ENCODE data around the gene ATF7. TPM values are rescaled to one million over a fixed set of nuclear protein-coding genes. Genes with fewer than 3 reads are reported as not detected.

Gene ATF7
- total RNA-seq, 5 donors from 2014 or later (not counting 1 experiment from before 2014, with no cell fraction given): 18.9 to 29.6 (median 27.1) TPM

GRCh38 chr12:53589915-53590314, 36.3 kb downstream of the ATF7 start:
- Mint-ChIP-seq H3K4me3 (no peak overlapping the region), H3K27me3 (no peaks in the 10 kb centered on the region), H3K9me3 (no peaks in the 10 kb centered on the region), H3K36me3 (peaks cover 8% of the 10 kb centered on the region), H3K4me1 (peaks cover 29 to 40% (median 36%) of the 10 kb centered on the region in 3 donors), H3K27ac (no peak overlapping the region)
- H3K27ac ChIP-seq (ENCODE audit: low read length): no peak overlapping the region
- 100% methylated on average over 1 of the region's 4 CpGs for WGBS (ENCODE audit: insufficient coverage)
- peaks cover 0 to 8% of the 10 kb centered on the region in 2 experiments for H3K4me1 ChIP-seq (ENCODE audit: control insufficient read depth in 1 of 2, extremely low read depth in 1 of 2, insufficient read depth in 2 of 2, low read length in 2 of 2)
- CTCF ChIA-PET: no interaction called here
- DNase-seq (no peak), ATAC-seq (replicated peaks in 1 of 4) (no peak)
- H3K36me3 ChIP-seq (ENCODE audit: control insufficient read depth in 2 of 2, extremely low read depth in 1 of 2, insufficient read depth in 1 of 2, low read length in 1 of 2): peaks cover 0 to 5% of the 10 kb centered on the region in 2 donors
- H3K27me3 ChIP-seq (replicated peaks in 1 of 2; ENCODE audit: control insufficient read depth in 2 of 2, extremely low read depth in 1 of 2, insufficient read depth in 2 of 2, low read length in 1 of 2): no peaks in the 10 kb centered on the region
- POLR2A ChIA-PET: no interaction called here
- no peak overlapping the region for H3K4me3 ChIP-seq (ENCODE audit: control insufficient read depth in 1 of 2, extremely low read depth in 1 of 2, low read length in 1 of 2)
- no peaks in the 10 kb centered on the region for H3K9me3 ChIP-seq

GRCh38 chr12:53589423-53589822, 36.8 kb downstream of the ATF7 start:
- Histone ChIP-seq H3K4me3 (ENCODE audit: control insufficient read depth in 1 of 2, extremely low read depth in 1 of 2, low read length in 1 of 2) (no peak overlapping the region), H3K36me3 (ENCODE audit: control insufficient read depth in 2 of 2, extremely low read depth in 1 of 2, insufficient read depth in 1 of 2, low read length in 1 of 2) (peaks cover 0 to 5% of the 10 kb centered on the region in 2 donors), H3K9me3 (no peaks in the 10 kb centered on the region), H3K4me1 (ENCODE audit: control insufficient read depth in 1 of 2, extremely low read depth in 1 of 2, insufficient read depth in 2 of 2, low read length in 2 of 2) (peaks cover 0 to 8% of the 10 kb centered on the region in 2 experiments), H3K27me3 (replicated peaks in 1 of 2; ENCODE audit: control insufficient read depth in 2 of 2, extremely low read depth in 1 of 2, insufficient read depth in 2 of 2, low read length in 1 of 2) (no peaks in the 10 kb centered on the region), H3K27ac (ENCODE audit: low read length) (no peak overlapping the region)
- Mint-ChIP-seq H3K4me3 (no peak overlapping the region), H3K9me3 (no peaks in the 10 kb centered on the region), H3K27me3 (no peaks in the 10 kb centered on the region), H3K4me1 (peaks cover 29 to 40% (median 39%) of the 10 kb centered on the region in 3 donors), H3K27ac (no peak overlapping the region), H3K36me3 (peaks cover 11% of the 10 kb centered on the region)
- ChIA-PET CTCF (no interaction called here), POLR2A (interaction anchor here in 1 of 2 donors (0.6 kb wide), 1 partner anchor 16 kb away, joined by 4 read pairs; no protein-coding TSS in a partner anchor)
- DNase-seq: no peak
- no CpG with 5 or more reads among the region's 3 CpGs for WGBS (ENCODE audit: insufficient coverage)
- no peak for ATAC-seq (replicated peaks in 1 of 4)

- Histone ChIP-seq H3K4me3 (ENCODE audit: control insufficient read depth in 1 of 2, extremely low read depth in 1 of 2, low read length in 1 of 2) (no peak overlapping the region), H3K36me3 (ENCODE audit: control insufficient read depth in 2 of 2, extremely low read depth in 1 of 2, insufficient read depth in 1 of 2, low read length in 1 of 2) (peaks cover 0 to 5% of the 10 kb centered on the region in 2 donors), H3K9me3 (no peaks in the 10 kb centered on the region), H3K27me3 (replicated peaks in 1 of 2; ENCODE audit: control insufficient read depth in 2 of 2, extremely low read depth in 1 of 2, insufficient read depth in 2 of 2, low read length in 1 of 2) (no peaks in the 10 kb centered on the region), H3K27ac (ENCODE audit: low read length) (no peak overlapping the region), H3K4me1 (ENCODE audit: control insufficient read depth in 1 of 2, extremely low read depth in 1 of 2, insufficient read depth in 2 of 2, low read length in 2 of 2) (peaks cover 0 to 8% of the 10 kb centered on the region in 2 experiments)
- no peak overlapping the region for H3K4me3 Mint-ChIP-seq
- ChIA-PET CTCF (no interaction called here), POLR2A (no interaction called here)
- H3K36me3 Mint-ChIP-seq: peaks cover 12% of the 10 kb centered on the region
- peaks cover 29 to 40% (median 34%) of the 10 kb centered on the region in 3 donors for H3K4me1 Mint-ChIP-seq
- no peak for DNase-seq
- WGBS (ENCODE audit: insufficient coverage): no CpG with 5 or more reads among the region's 3 CpGs
- H3K9me3 Mint-ChIP-seq: no peaks in the 10 kb centered on the region
- H3K27ac Mint-ChIP-seq: no peak overlapping the region
- no peak for ATAC-seq (replicated peaks in 1 of 4)
- no peaks in the 10 kb centered on the region for H3K27me3 Mint-ChIP-seq
These were observed 38.1 kb downstream of the ATF7 start for GRCh38 chr12:53588123-53588522.

GRCh38 chr12:53586745-53587144, 39.4 kb downstream of the ATF7 start:
- no peak overlapping the region for H3K4me3 Mint-ChIP-seq
- ChIA-PET CTCF (no interaction called here), POLR2A (no interaction called here)
- peaks cover 24 to 32% (median 27%) of the 10 kb centered on the region in 3 donors for H3K4me1 Mint-ChIP-seq
- Histone ChIP-seq H3K36me3 (ENCODE audit: control insufficient read depth in 2 of 2, extremely low read depth in 1 of 2, insufficient read depth in 1 of 2, low read length in 1 of 2) (peaks cover 0 to 5% of the 10 kb centered on the region in 2 donors), H3K4me1 (ENCODE audit: control insufficient read depth in 1 of 2, extremely low read depth in 1 of 2, insufficient read depth in 2 of 2, low read length in 2 of 2) (peaks cover 0 to 8% of the 10 kb centered on the region in 2 experiments), H3K27ac (ENCODE audit: low read length) (no peak overlapping the region), H3K27me3 (replicated peaks in 1 of 2; ENCODE audit: control insufficient read depth in 2 of 2, extremely low read depth in 1 of 2, insufficient read depth in 2 of 2, low read length in 1 of 2) (no peaks in the 10 kb centered on the region), H3K9me3 (no peaks in the 10 kb centered on the region), H3K4me3 (ENCODE audit: control insufficient read depth in 1 of 2, extremely low read depth in 1 of 2, low read length in 1 of 2) (no peak overlapping the region)
- peaks cover 12% of the 10 kb centered on the region for H3K36me3 Mint-ChIP-seq
- no peak for DNase-seq
- 89% methylated on average over 7 of the region's 8 CpGs for WGBS (ENCODE audit: insufficient coverage)
- no peak for ATAC-seq (replicated peaks in 1 of 4)
- no peaks in the 10 kb centered on the region for H3K9me3 Mint-ChIP-seq
- H3K27ac Mint-ChIP-seq: no peak overlapping the region
- H3K27me3 Mint-ChIP-seq: no peaks in the 10 kb centered on the region

GRCh38 chr12:53585448-53586125, 40.6 kb downstream of the ATF7 start:
- no CpG with 5 or more reads among the region's 2 CpGs for WGBS (ENCODE audit: insufficient coverage)
- CTCF ChIA-PET: interaction anchor here in 1 of 2 donors (0.7 kb wide), 1 partner anchor 18 kb away, joined by 3 read pairs; no protein-coding TSS in a partner anchor
- H3K36me3 ChIP-seq (ENCODE audit: control insufficient read depth in 2 of 2, extremely low read depth in 1 of 2, insufficient read depth in 1 of 2, low read length in 1 of 2): peaks cover 0 to 5% of the 10 kb centered on the region in 2 donors
- H3K9me3 ChIP-seq: no peaks in the 10 kb centered on the region
- DNase-seq (no peak), ATAC-seq (replicated peaks in 1 of 4) (no peak)
- Mint-ChIP-seq H3K4me1 (peaks cover 16 to 21% (median 20%) of the 10 kb centered on the region in 3 donors), H3K36me3 (peaks cover 10% of the 10 kb centered on the region), H3K27me3 (no peaks in the 10 kb centered on the region), H3K4me3 (no peak overlapping the region), H3K9me3 (no peaks in the 10 kb centered on the region), H3K27ac (no peak overlapping the region)
- POLR2A ChIA-PET: no interaction called here
- peaks cover 0 to 3% of the 10 kb centered on the region in 2 experiments for H3K4me1 ChIP-seq (ENCODE audit: control insufficient read depth in 1 of 2, extremely low read depth in 1 of 2, insufficient read depth in 2 of 2, low read length in 2 of 2)
- H3K27ac ChIP-seq (ENCODE audit: low read length): no peak overlapping the region
- no peaks in the 10 kb centered on the region for H3K27me3 ChIP-seq (replicated peaks in 1 of 2; ENCODE audit: control insufficient read depth in 2 of 2, extremely low read depth in 1 of 2, insufficient read depth in 2 of 2, low read length in 1 of 2)
- H3K4me3 ChIP-seq (ENCODE audit: control insufficient read depth in 1 of 2, extremely low read depth in 1 of 2, low read length in 1 of 2): no peak overlapping the region

GRCh38 chr12:53579545-53579955, 46.6 kb downstream of the ATF7 start:
- Histone ChIP-seq H3K27ac (ENCODE audit: low read length) (no peak overlapping the region), H3K27me3 (replicated peaks in 1 of 2; ENCODE audit: control insufficient read depth in 2 of 2, extremely low read depth in 1 of 2, insufficient read depth in 2 of 2, low read length in 1 of 2) (no peaks in the 10 kb centered on the region), H3K4me3 (ENCODE audit: control insufficient read depth in 1 of 2, extremely low read depth in 1 of 2, low read length in 1 of 2) (no peak overlapping the region), H3K9me3 (no peaks in the 10 kb centered on the region), H3K36me3 (ENCODE audit: control insufficient read depth in 2 of 2, extremely low read depth in 1 of 2, insufficient read depth in 1 of 2, low read length in 1 of 2) (peaks cover 0 to 3% of the 10 kb centered on the region in 2 donors), H3K4me1 (ENCODE audit: control insufficient read depth in 1 of 2, extremely low read depth in 1 of 2, insufficient read depth in 2 of 2, low read length in 2 of 2) (no peaks in the 10 kb centered on the region)
- no peak for ATAC-seq (replicated peaks in 1 of 4)
- Mint-ChIP-seq H3K9me3 (no peaks in the 10 kb centered on the region), H3K27ac (no peak overlapping the region), H3K36me3 (peaks cover 32% of the 10 kb centered on the region), H3K4me3 (no peak overlapping the region), H3K4me1 (peaks cover 10 to 22% (median 12%) of the 10 kb centered on the region in 3 donors), H3K27me3 (no peaks in the 10 kb centered on the region)
- DNase-seq: no peak
- POLR2A ChIA-PET: no interaction called here
- CTCF ChIA-PET: interaction anchor here in 1 of 2 donors (0.7 kb wide), 1 partner anchor 85 kb away, joined by 5 read pairs; no protein-coding TSS in a partner anchor
- WGBS (ENCODE audit: insufficient coverage): 87% methylated on average over 3 of the region's 5 CpGs
